Testis (tissue), 2 donors: ENCODE results near the gene BNC2.

ENCODE experiments used
- POLR2A ChIP-seq: fragments of 450-650 bp; IDR thresholded peaks from one replicate; pipeline ENCODE4 v1.6.1; 2017; ENCODE audit warnings: antibody characterized with exemption, mild to moderate bottlenecking, moderate library complexity
- TF ChIP-seq, protein P1 (sequence below), 3 experiments: fragments of 450-650 bp in 2 of 3; fragments of 200-600 bp in 1 of 3; sonication (generic) in 1 of 3; IDR thresholded peaks; one replicate each; pipeline ENCODE4 v1.5.1; 2016 to 2019; ENCODE audit warnings: antibody characterized with exemption in 3 of 3, mild to moderate bottlenecking in 2 of 3, moderate library complexity in 1 of 3

DNA sequence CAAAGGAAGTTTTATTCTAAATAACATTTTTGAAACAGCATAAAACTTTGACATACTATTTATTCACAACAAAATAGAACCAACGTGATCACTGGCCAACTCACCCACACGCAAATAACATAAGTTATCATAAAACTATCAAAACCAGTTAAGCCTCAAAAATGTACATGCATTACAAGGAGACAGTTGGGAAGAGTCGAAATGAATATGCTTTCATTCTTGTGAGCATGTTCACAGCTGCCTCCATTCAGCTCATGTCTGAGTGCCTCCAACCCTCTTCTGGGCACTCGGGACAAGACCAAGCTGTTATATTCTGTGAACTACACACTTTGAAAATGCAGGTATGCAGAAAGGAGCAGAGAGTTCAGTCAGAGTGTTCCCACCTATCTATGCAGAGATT, 284.9 kb downstream of the BNC2 start:
- TF ChIP-seq, protein P1, sequence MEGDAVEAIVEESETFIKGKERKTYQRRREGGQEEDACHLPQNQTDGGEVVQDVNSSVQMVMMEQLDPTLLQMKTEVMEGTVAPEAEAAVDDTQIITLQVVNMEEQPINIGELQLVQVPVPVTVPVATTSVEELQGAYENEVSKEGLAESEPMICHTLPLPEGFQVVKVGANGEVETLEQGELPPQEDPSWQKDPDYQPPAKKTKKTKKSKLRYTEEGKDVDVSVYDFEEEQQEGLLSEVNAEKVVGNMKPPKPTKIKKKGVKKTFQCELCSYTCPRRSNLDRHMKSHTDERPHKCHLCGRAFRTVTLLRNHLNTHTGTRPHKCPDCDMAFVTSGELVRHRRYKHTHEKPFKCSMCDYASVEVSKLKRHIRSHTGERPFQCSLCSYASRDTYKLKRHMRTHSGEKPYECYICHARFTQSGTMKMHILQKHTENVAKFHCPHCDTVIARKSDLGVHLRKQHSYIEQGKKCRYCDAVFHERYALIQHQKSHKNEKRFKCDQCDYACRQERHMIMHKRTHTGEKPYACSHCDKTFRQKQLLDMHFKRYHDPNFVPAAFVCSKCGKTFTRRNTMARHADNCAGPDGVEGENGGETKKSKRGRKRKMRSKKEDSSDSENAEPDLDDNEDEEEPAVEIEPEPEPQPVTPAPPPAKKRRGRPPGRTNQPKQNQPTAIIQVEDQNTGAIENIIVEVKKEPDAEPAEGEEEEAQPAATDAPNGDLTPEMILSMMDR (IDR thresholded peaks at IDR 0.05): no peak
- no peak for TF ChIP-seq POLR2A
